ENCODE measurements around the gene CCDC12.

- TF ChIP-seq, protein P1, sequence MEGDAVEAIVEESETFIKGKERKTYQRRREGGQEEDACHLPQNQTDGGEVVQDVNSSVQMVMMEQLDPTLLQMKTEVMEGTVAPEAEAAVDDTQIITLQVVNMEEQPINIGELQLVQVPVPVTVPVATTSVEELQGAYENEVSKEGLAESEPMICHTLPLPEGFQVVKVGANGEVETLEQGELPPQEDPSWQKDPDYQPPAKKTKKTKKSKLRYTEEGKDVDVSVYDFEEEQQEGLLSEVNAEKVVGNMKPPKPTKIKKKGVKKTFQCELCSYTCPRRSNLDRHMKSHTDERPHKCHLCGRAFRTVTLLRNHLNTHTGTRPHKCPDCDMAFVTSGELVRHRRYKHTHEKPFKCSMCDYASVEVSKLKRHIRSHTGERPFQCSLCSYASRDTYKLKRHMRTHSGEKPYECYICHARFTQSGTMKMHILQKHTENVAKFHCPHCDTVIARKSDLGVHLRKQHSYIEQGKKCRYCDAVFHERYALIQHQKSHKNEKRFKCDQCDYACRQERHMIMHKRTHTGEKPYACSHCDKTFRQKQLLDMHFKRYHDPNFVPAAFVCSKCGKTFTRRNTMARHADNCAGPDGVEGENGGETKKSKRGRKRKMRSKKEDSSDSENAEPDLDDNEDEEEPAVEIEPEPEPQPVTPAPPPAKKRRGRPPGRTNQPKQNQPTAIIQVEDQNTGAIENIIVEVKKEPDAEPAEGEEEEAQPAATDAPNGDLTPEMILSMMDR (IDR thresholded peaks at IDR 0.05): no peak
- no peak for TF ChIP-seq POLR2A (IDR thresholded peaks at IDR 0.05)
Observed at GRCh38 chr3:47008851-47009224, 32.3 kb upstream of the CCDC12 start.
